Activated CD4-positive, alpha-beta T cell treated with anti-CD3 and anti-CD28 coated beads for 36 hours (primary cell): ENCODE measurements around the gene EFEMP2. TPM values are rescaled to one million over a fixed set of nuclear protein-coding genes. Genes with fewer than 3 reads are reported as not detected.

Source experiments
- ATAC-seq: fragments of 200-7000 bp; cut with Tn5 transposase; one replicate; pipeline ENCODE4 v1.10.0; 2021; ENCODE audit warnings: mild to moderate bottlenecking, moderate library complexity
- CTCF ChIA-PET: fragments of 350-600 bp; sonication (Branson Sonifier 250); formaldehyde crosslinking; loops from one replicate; lab custom pipeline; 2021; ENCODE audit warnings: antibody characterized with exemption; lab: Charles Lee
- POLR2A ChIA-PET: fragments of 350-600 bp; sonication (Branson Sonifier 250); formaldehyde crosslinking; loops from one replicate; lab custom pipeline; 2021; ENCODE audit warnings: antibody characterized with exemption, inconsistent platforms; lab: Charles Lee
- DNase-seq: peaks from one replicate; pipeline ENCODE4 v3.0.0-alpha.2; 2020
- H3K27ac Mint-ChIP-seq: one replicate; pipeline ENCODE4 v1.8.0; 2021; ENCODE audit warnings: mixed read lengths
- H3K27me3 Mint-ChIP-seq: one replicate; pipeline ENCODE4 v1.8.0; 2021; ENCODE audit warnings: mixed read lengths
- H3K36me3 Mint-ChIP-seq: one replicate; pipeline ENCODE4 v1.8.0; 2021; ENCODE audit warnings: low read depth, mixed read lengths
- H3K4me1 Mint-ChIP-seq: one replicate; pipeline ENCODE4 v1.8.0; 2021; ENCODE audit warnings: mixed read lengths
- H3K4me3 Mint-ChIP-seq: one replicate; pipeline ENCODE4 v1.8.0; 2021; ENCODE audit warnings: mild to moderate bottlenecking, moderate library complexity, mixed read lengths
- H3K9me3 Mint-ChIP-seq: one replicate; pipeline ENCODE4 v1.8.0; 2021; ENCODE audit warnings: low read depth, mixed read lengths
- intact Hi-C, 2 experiments: fragments of 100-400 bp; cut with DNase I in 1 of 2; cut with micrococcal nuclease in 1 of 2; formaldehyde crosslinking; loops; one replicate each; pipeline versions ENCODE4 v1.14.2 to v1.15.1; 2022 to 2024; cut with DNase I, micrococcal nuclease
- total RNA-seq, 2 experiments: library from RNA; stranded (reverse); gene quantifications; one replicate each; pipeline ENCODE4 v1.2.3, GENCODE V29; 2021

Gene EFEMP2
- total RNA-seq, 2 experiments from 2014 or later: 20.2 to 23.4 TPM

DNA sequence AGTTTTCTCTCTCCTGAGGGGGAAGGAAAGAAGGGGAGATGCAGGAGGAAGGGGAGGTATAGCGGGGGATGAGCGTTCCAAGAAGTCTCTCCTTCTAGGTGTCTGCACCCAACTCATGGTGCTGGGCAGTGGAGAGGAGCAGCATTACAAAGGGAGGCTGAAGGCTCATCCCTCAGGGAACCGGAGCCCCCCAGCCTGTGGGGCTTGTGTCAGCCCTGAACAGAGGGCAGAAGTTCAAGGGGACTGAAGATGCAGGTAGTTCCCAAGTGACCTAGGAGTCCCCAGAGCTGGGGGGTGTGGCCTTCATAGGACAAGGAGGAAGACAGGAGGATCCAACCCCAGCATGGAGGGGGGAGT, 44.5 kb upstream of the EFEMP2 start:
- peaks cover 31% of the 10 kb centered on the region for H3K4me1 Mint-ChIP-seq
- H3K4me3 Mint-ChIP-seq: peak overlapping the region; percentile 91
- ChIA-PET POLR2A (no interaction called here), CTCF (interaction anchor here (0.7 to 1.8 kb wide), 4 partner anchors 8 to 57 kb away, joined by 4 to 10 read pairs (median 6); partner anchors contain the start of genes CCDC85B, FIBP and MUS81)
- H3K27me3 Mint-ChIP-seq: no peaks in the 10 kb centered on the region
- H3K9me3 Mint-ChIP-seq: no peaks in the 10 kb centered on the region
- intact Hi-C loops: no loop called here
- no peak for DNase-seq
- peak overlapping the region; percentile 58 for H3K27ac Mint-ChIP-seq
- H3K36me3 Mint-ChIP-seq: peaks cover 6% of the 10 kb centered on the region
- ATAC-seq: no peak

DNA sequence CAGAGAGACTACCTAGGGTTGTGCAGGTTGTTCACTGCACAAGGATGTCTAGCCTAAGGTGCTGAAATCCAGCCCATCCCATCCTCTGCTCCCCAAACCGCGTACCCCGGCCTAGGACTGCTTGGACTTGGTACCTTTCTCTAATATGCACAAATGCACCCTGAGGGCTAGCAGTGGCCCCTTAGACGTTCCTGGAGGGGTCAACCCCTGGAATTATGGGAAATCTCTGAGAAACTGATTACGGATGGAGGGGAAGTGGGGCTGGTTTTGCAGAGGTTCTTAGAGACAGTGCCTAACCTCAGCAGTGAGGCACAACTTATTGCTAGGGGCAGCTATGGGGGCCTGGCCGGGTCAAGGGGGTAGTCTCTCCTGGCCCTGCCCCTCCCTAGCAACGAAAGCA, 43.8 kb upstream of the EFEMP2 start:
- POLR2A ChIA-PET: interaction anchor here (1.0 kb wide), 1 partner anchor 23 kb away, joined by 6 read pairs; no protein-coding TSS in a partner anchor
- Mint-ChIP-seq H3K36me3 (peaks cover 2% of the 10 kb centered on the region), H3K27me3 (peaks cover 2% of the 10 kb centered on the region), H3K4me1 (peaks cover 27% of the 10 kb centered on the region), H3K9me3 (no peaks in the 10 kb centered on the region), H3K27ac (peak overlapping the region; percentile 58), H3K4me3 (peak overlapping the region; percentile 91)
- ATAC-seq: no peak
- intact Hi-C loops: no loop called here
- no peak for DNase-seq
- CTCF ChIA-PET: interaction anchor here (0.7 to 1.3 kb wide), 3 partner anchors 26 to 473 kb away, joined by 3 to 5 read pairs (median 3); partner anchors contain the start of gene CCDC85B

DNA sequence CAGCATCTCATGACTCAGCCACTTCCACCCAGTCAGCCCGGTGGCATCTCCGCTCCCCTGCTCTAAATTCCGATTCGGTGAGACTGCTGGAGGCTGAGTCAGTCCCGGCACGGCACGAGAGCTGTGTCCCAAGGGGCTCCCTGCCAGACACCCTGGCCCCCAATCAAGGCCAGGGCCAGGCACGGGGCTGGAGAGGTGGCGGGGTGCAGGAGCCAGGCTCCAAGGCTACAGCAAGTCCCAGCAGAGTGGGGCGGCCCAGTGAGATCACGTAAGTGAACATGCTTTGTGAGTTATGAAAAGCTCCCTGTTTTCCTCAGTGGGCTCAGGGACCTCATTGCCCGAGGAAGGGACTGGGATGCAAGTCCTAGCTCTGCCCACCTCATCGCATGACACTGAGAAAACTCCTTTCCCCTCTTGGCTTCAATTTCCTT, 43.2 kb upstream of the EFEMP2 start:
- peak; percentile 38 for DNase-seq
- ChIA-PET CTCF (interaction anchor here (0.7 to 1.3 kb wide), 3 partner anchors 26 to 473 kb away, joined by 3 to 5 read pairs (median 3); partner anchors contain the start of gene CCDC85B), POLR2A (interaction anchor here (1.0 kb wide), 1 partner anchor 22 kb away, joined by 6 read pairs; no protein-coding TSS in a partner anchor)
- peaks cover 2% of the 10 kb centered on the region for H3K27me3 Mint-ChIP-seq
- no peak overlapping the region for H3K4me3 Mint-ChIP-seq
- no peak for ATAC-seq
- peaks cover 2% of the 10 kb centered on the region for H3K36me3 Mint-ChIP-seq
- no peaks in the 10 kb centered on the region for H3K9me3 Mint-ChIP-seq
- intact Hi-C loops: no loop called here
- peaks cover 26% of the 10 kb centered on the region for H3K4me1 Mint-ChIP-seq
- H3K27ac Mint-ChIP-seq: no peak overlapping the region

DNA sequence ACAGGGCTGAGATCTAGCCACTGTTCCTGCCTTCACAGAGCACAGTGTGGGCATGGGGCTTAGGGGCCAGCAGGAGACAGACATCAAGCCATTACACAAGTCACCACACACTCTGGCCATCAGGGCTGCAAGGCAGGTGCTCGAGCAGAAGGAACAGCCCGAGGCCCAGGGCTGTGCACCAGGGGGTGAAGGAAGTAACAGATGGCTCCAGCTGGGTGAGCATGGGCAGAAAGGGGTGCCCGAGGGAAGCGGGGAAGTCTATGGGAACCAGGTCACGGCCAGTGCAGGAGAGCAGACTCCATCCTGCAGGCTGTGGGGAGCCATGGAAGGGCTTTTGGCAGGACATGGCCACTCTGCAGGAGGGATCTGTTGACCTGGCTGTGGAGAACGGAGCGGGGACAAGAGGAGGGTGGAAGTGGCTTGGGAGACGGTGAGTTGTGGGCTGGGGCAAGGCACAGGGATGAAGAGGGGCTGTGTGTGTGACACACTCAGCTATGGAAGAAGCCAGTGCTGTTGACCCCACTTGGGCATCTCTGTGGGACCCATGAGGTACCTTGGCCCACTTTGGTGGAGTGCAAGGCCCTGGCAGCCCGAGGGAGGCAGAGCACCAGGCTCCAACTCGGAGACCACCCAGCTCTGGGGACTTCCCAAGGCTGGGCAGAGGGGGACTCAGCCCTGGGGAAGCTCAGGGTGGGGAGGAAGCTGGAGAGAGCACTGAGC, 42.7 kb upstream of the EFEMP2 start:
- no peak overlapping the region for H3K4me3 Mint-ChIP-seq
- H3K4me1 Mint-ChIP-seq: peaks cover 22% of the 10 kb centered on the region
- H3K27ac Mint-ChIP-seq: peak overlapping the region; percentile 3
- ChIA-PET CTCF (interaction anchor here (0.6 to 1.3 kb wide), 5 partner anchors 17 to 474 kb away, joined by 3 to 5 read pairs (median 3); partner anchors contain the start of gene CCDC85B), POLR2A (interaction anchor here (1.0 kb wide), 1 partner anchor 21 kb away, joined by 6 read pairs; no protein-coding TSS in a partner anchor)
- H3K36me3 Mint-ChIP-seq: peaks cover 2% of the 10 kb centered on the region
- intact Hi-C loops: no loop called here
- DNase-seq (no peak), ATAC-seq (no peak)
- H3K9me3 Mint-ChIP-seq: no peaks in the 10 kb centered on the region
- peaks cover 2% of the 10 kb centered on the region for H3K27me3 Mint-ChIP-seq

DNA sequence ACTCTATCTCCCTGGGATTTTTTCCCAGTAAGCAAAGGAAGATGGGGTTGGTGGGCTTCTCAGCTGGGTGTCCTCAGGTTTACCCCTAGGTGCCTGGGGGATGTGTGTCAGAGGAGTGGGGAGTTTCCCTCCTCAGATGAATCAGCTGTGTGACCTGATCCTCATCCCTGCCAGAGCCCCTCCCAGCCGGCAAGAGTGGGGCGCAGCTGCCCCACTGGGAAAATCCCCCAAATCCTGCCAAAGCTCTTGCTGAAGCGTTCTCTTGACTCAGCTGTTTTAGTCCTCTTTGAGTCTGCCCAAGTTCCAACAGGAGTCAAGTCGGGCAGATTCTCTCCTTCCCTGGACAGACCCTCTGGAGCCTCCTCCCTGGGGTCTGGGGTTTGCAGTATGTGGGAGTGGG, 40.2 kb upstream of the EFEMP2 start:
- ATAC-seq: no peak
- intact Hi-C loops: no loop called here
- ChIA-PET POLR2A (interaction anchor here (0.6 kb wide), 1 partner anchor 18 kb away, joined by 5 read pairs; no protein-coding TSS in a partner anchor), CTCF (interaction anchor here (0.6 to 1.2 kb wide), 4 partner anchors 11 to 318 kb away, joined by 3 to 4 read pairs (median 3); no protein-coding TSS in a partner anchor)
- H3K27ac Mint-ChIP-seq: no peak overlapping the region
- no peak overlapping the region for H3K4me3 Mint-ChIP-seq
- H3K9me3 Mint-ChIP-seq: no peaks in the 10 kb centered on the region
- DNase-seq: no peak
- no peaks in the 10 kb centered on the region for H3K36me3 Mint-ChIP-seq
- H3K4me1 Mint-ChIP-seq: peaks cover 23% of the 10 kb centered on the region
- H3K27me3 Mint-ChIP-seq: peaks cover 2% of the 10 kb centered on the region

DNA sequence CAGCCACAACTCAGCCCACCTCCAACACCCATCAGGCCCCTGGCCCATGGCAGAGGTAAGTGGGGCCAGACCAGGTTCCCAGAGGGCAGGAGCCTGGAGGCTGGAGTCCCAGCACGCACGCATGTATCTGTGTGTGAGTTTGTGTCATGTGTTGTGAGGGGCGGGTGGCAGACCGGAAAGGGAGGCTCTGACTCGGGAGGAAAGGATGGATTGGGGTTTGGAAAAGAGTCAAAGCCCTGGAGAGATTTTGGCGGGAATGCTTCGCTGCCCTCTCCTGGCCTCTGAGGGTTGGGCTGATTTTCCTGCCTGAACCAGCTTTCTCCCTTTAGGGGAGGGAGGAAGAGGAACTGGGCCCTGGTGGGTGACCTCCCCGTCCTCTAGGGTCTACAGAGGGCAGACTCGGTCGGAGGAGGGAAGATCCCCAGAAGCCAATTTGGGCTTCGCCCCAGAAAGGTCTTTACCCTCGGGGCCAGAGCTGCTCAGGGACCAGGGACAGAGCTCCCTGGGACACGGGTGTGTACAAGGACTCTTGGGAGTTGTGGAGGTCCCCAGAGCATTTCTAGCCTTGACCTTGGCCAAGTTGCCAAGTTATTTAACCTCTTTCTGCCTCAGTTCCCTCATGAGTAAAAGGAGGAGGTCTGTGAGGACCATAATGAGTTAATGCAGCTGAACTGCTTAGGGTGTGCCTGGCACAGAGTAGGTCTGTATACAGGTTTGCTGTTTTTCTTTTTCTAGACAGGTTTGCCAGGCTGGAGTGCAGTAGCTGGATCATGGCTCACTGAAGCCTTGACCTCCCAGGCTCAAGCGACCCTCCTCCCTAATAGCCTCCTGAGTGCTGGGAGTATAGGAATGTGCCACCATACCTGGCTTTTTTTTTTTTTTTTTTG, 39.3 kb upstream of the EFEMP2 start:
- intact Hi-C loops: no loop called here
- CTCF ChIA-PET: interaction anchor here (0.6 to 1.3 kb wide), 4 partner anchors 10 to 142 kb away, joined by 3 to 10 read pairs (median 4); partner anchors contain the start of gene FOSL1
- no peaks in the 10 kb centered on the region for H3K9me3 Mint-ChIP-seq
- ATAC-seq: no peak
- peaks cover 2% of the 10 kb centered on the region for H3K27me3 Mint-ChIP-seq
- POLR2A ChIA-PET: interaction anchor here (0.6 kb wide), 1 partner anchor 66 kb away, joined by 3 read pairs; no protein-coding TSS in a partner anchor
- H3K4me3 Mint-ChIP-seq: no peak overlapping the region
- H3K4me1 Mint-ChIP-seq: peaks cover 18% of the 10 kb centered on the region
- H3K36me3 Mint-ChIP-seq: no peaks in the 10 kb centered on the region
- DNase-seq: no peak
- no peak overlapping the region for H3K27ac Mint-ChIP-seq

DNA sequence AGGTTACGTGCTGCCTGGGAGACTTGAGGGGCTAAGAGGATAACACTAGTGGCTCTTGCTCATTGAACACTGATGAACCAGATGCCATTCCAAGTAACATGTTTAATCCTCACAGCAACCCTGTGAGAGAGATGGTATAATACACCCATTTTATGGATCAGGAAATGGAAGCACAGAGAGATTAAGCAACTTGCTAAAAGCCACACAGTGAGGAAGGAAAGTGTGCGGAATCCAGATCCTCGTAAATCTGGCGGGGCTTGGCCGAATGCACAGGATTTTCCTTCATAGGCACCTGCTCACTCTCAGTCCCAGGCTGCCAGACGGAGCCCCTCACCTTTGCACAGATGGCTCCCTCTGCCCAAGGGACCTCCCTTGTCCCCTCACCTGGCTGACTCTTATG, 35.3 kb upstream of the EFEMP2 start:
- intact Hi-C loops: no loop called here
- Mint-ChIP-seq H3K36me3 (no peaks in the 10 kb centered on the region), H3K9me3 (no peaks in the 10 kb centered on the region), H3K4me1 (peaks cover 3% of the 10 kb centered on the region), H3K27ac (no peak overlapping the region), H3K4me3 (no peak overlapping the region), H3K27me3 (peaks cover 2% of the 10 kb centered on the region)
- DNase-seq (no peak), ATAC-seq (no peak)
- CTCF ChIA-PET: interaction anchor here (1.2 to 2.1 kb wide), 4 partner anchors 10 to 114 kb away, joined by 4 to 7 read pairs (median 6); partner anchors contain the start of gene CCDC85B
- POLR2A ChIA-PET: no interaction called here

DNA sequence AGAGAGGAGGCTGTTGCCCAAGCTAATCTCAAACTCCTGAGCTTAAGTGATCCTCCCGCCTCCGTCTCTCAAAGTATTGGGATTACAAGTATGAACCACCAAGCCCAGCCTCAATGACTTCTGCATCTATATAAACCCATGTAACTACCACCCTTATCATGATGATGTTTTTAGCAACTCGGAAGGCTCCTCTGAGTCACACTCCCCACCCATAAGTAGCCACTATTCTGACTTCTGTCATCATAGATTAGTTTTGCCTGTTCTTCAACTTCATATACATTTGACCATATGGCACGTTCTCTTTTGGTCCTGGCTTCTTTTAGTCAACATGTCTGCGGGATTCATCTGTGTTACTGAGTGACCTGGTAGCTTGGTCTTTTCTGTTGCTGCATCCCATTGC, 34.0 kb upstream of the EFEMP2 start:
- peaks cover 6% of the 10 kb centered on the region for H3K27me3 Mint-ChIP-seq
- no peak overlapping the region for H3K4me3 Mint-ChIP-seq
- peaks cover 10% of the 10 kb centered on the region for H3K4me1 Mint-ChIP-seq
- DNase-seq (no peak), ATAC-seq (no peak)
- no peaks in the 10 kb centered on the region for H3K9me3 Mint-ChIP-seq
- no peak overlapping the region for H3K27ac Mint-ChIP-seq
- intact Hi-C loops: no loop called here
- no peaks in the 10 kb centered on the region for H3K36me3 Mint-ChIP-seq
- CTCF ChIA-PET: interaction anchor here (0.6 to 2.1 kb wide), 6 partner anchors 16 to 554 kb away, joined by 3 to 6 read pairs (median 4); partner anchors contain the start of genes CCDC85B and FIBP
- POLR2A ChIA-PET: interaction anchor here (0.6 kb wide), 1 partner anchor 113 kb away, joined by 3 read pairs; no protein-coding TSS in a partner anchor

DNA sequence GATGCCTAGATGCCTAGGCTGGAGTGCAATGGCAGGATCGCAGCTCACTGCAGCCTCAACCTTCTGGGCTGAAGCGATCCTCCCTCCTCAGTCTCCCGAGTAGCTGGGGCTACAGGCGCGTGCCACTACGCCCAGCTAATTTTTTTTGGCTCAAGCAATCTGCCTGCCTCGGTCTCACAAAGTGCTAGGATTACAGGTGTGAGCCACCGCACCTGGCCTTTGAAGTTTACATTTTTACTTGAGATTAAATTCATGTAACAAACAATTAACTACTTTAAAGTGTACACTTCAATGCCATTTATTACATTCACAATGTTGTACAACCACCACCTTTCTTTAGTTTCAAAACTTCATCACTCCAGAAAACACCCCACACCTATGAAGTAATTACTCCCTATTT, 31.1 kb upstream of the EFEMP2 start:
- H3K27me3 Mint-ChIP-seq: peaks cover 4% of the 10 kb centered on the region
- intact Hi-C loops: no loop called here
- H3K4me3 Mint-ChIP-seq: no peak overlapping the region
- ChIA-PET POLR2A (no interaction called here), CTCF (no interaction called here)
- no peak for ATAC-seq
- DNase-seq: no peak
- H3K27ac Mint-ChIP-seq: no peak overlapping the region
- peaks cover 3% of the 10 kb centered on the region for H3K36me3 Mint-ChIP-seq
- no peaks in the 10 kb centered on the region for H3K9me3 Mint-ChIP-seq
- H3K4me1 Mint-ChIP-seq: peaks cover 9% of the 10 kb centered on the region

DNA sequence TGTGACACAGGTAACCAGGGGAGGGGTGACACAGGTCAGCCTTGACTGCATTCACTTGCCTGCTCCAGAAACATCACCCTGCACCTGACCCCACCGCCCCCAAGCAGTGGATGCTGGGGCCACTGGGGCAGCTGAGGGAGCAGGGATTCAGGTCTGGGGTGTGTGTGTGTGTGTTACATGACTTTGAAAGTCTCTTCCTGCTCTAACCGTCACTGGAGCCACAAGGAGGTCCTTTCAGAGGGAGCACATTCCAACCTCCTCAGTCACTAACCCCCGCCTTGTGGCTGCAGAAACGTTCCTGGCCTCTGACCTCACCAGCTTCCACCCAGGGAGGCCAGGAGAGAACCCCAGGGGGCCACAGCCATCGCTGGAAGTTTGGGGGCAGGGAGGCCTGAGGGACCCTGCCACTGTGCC, 30.5 kb upstream of the EFEMP2 start:
- Mint-ChIP-seq H3K9me3 (no peaks in the 10 kb centered on the region), H3K4me1 (peaks cover 11% of the 10 kb centered on the region), H3K36me3 (peaks cover 5% of the 10 kb centered on the region), H3K27ac (no peak overlapping the region), H3K4me3 (no peak overlapping the region), H3K27me3 (peaks cover 4% of the 10 kb centered on the region)
- ATAC-seq: no peak
- POLR2A ChIA-PET: interaction anchor here (5.1 kb wide), 1 partner anchor 13 kb away, joined by 59 read pairs; the partner anchor contains the start of genes CCDC85B and FIBP
- CTCF ChIA-PET: interaction anchor here (3.0 to 7.8 kb wide), 2 partner anchors 16 to 44 kb away, joined by 13 to 113 read pairs; partner anchors contain the start of genes CCDC85B, FIBP and MUS81
- intact Hi-C loops: no loop called here
- no peak for DNase-seq
